GDM1 (cell line): ENCODE data around the gene C3orf20.

ENCODE experiments used
- DNase-seq: peaks from one replicate; lab custom pipeline; 2025; lab: John Stamatoyannopoulos, UW

C3orf20 gene

GRCh38 chr3:14775011-14775410 lies 100.1 kb downstream of the C3orf20 start:
- no peak for DNase-seq

GRCh38 chr3:14775563-14775962 lies 100.6 kb downstream of the C3orf20 start:
- DNase-seq: no peak

- no peak for DNase-seq
Measured at GRCh38 chr3:14779069-14779685, 104.2 kb downstream of the C3orf20 start.

GRCh38 chr3:14780927-14781507 lies 106.1 kb downstream of the C3orf20 start:
- DNase-seq: peak; percentile 64

- DNase-seq: no peak
Measured at GRCh38 chr3:14783480-14784086, 108.6 kb downstream of the C3orf20 start.

- no peak for DNase-seq
Measured at GRCh38 chr3:14784087-14784681, 109.2 kb downstream of the C3orf20 start.

GRCh38 chr3:14785207-14786155 lies 110.5 kb downstream of the C3orf20 start:
- no peak for DNase-seq

GRCh38 chr3:14786369-14786768 lies 111.4 kb downstream of the C3orf20 start:
- no peak for DNase-seq

- no peak for DNase-seq
Measured at GRCh38 chr3:14787630-14788029, 112.7 kb downstream of the C3orf20 start.

- DNase-seq: no peak
Measured at GRCh38 chr3:14788644-14789043, 113.7 kb downstream of the C3orf20 start.

GRCh38 chr3:14789221-14789620 lies 114.3 kb downstream of the C3orf20 start:
- DNase-seq: no peak

GRCh38 chr3:14789640-14790285 lies 114.8 kb downstream of the C3orf20 start:
- no peak for DNase-seq

GRCh38 chr3:14791343-14791945 lies 116.5 kb downstream of the C3orf20 start:
- peak; percentile 41 for DNase-seq

- no peak for DNase-seq
Measured at GRCh38 chr3:14792691-14793121, 117.8 kb downstream of the C3orf20 start.

- DNase-seq: no peak
Measured at GRCh38 chr3:14793126-14793857, 118.4 kb downstream of the C3orf20 start.

GRCh38 chr3:14793858-14794234 lies 118.9 kb downstream of the C3orf20 start:
- DNase-seq: no peak

- no peak for DNase-seq
Measured at GRCh38 chr3:14794435-14794834, 119.5 kb downstream of the C3orf20 start.

GRCh38 chr3:14795996-14796395 lies 121.1 kb downstream of the C3orf20 start:
- DNase-seq: no peak

- no peak for DNase-seq
Measured at GRCh38 chr3:14796403-14797077, 121.6 kb downstream of the C3orf20 start.

GRCh38 chr3:14797731-14798130 lies 122.8 kb downstream of the C3orf20 start:
- no peak for DNase-seq
